ENCODE data around the gene RAX2. TPM values are rescaled to one million over a fixed set of nuclear protein-coding genes. Genes with fewer than 3 reads are reported as not detected.
"Not testable (repeated sequence)": the region's sequence is repeated elsewhere in the genome, so short reads cannot be mapped to it uniquely, and the experiment has no call there.

The RAX2 gene
- total RNA-seq, 1 donor from 2014 or later, result not detected

- Histone ChIP-seq H3K4me3 (no peak overlapping the region), H3K4me1 (peaks cover 31% of the 10 kb centered on the region), H3K27me3 (ENCODE audit: low read depth) (peaks cover 4% of the 10 kb centered on the region), H3K36me3 (no peaks in the 10 kb centered on the region), H3K27ac (peak overlapping the region; percentile 56), H3K9me3 (no peaks in the 10 kb centered on the region)
- no peak for TF ChIP-seq CTCF (IDR thresholded peaks at IDR 0.05)
- intact Hi-C loops (cut with DNase I), result no loop called here
- no peak for ATAC-seq
- DNase-seq, result no peak
Measured at GRCh38 chr19:3817761-3818160, 45.7 kb upstream of the RAX2 start.

- no peaks in the 10 kb centered on the region for H3K27me3 ChIP-seq (ENCODE audit: low read depth)
- no peak for DNase-seq
- H3K36me3 ChIP-seq, result no peaks in the 10 kb centered on the region
- no peak overlapping the region for H3K4me3 ChIP-seq
- H3K9me3 ChIP-seq, result no peaks in the 10 kb centered on the region
- H3K4me1 ChIP-seq, result peaks cover 42% of the 10 kb centered on the region
- no peak for ATAC-seq
- intact Hi-C loops (cut with DNase I), result no loop called here
- no peak overlapping the region for H3K27ac ChIP-seq
- no peak for TF ChIP-seq CTCF (IDR thresholded peaks at IDR 0.05)
Measured at GRCh38 chr19:3816566-3817218, 44.7 kb upstream of the RAX2 start.

GRCh38 chr19:3816148-3816547 lies 44.1 kb upstream of the RAX2 start:
- H3K4me1 ChIP-seq, result peaks cover 47% of the 10 kb centered on the region
- DNase-seq; H3K4me3 ChIP-seq; H3K36me3 ChIP-seq; H3K27ac ChIP-seq; intact Hi-C loops (cut with DNase I); ATAC-seq; H3K9me3 ChIP-seq; H3K27me3 ChIP-seq (ENCODE audit: low read depth): not testable (repeated sequence)

- H3K36me3 ChIP-seq, result no peaks in the 10 kb centered on the region
- DNase-seq (no peak), ATAC-seq (no peak)
- TF ChIP-seq CTCF (IDR thresholded peaks at IDR 0.05), result no peak
- peaks cover 3% of the 10 kb centered on the region for H3K27me3 ChIP-seq (ENCODE audit: low read depth)
- intact Hi-C loops (cut with DNase I), result no loop called here
- no peak overlapping the region for H3K4me3 ChIP-seq
- H3K9me3 ChIP-seq, result no peaks in the 10 kb centered on the region
- H3K27ac ChIP-seq, result peak overlapping the region; percentile 31
- peaks cover 49% of the 10 kb centered on the region for H3K4me1 ChIP-seq
Measured at GRCh38 chr19:3814648-3815047, 42.6 kb upstream of the RAX2 start.

GRCh38 chr19:3813473-3814392 lies 41.7 kb upstream of the RAX2 start:
- intact Hi-C loops (cut with DNase I), result no loop called here
- H3K36me3 ChIP-seq, result no peaks in the 10 kb centered on the region
- TF ChIP-seq CTCF (IDR thresholded peaks at IDR 0.05), result no peak
- no peak overlapping the region for H3K4me3 ChIP-seq
- H3K9me3 ChIP-seq, result no peaks in the 10 kb centered on the region
- peaks cover 44% of the 10 kb centered on the region for H3K4me1 ChIP-seq
- peaks cover 3% of the 10 kb centered on the region for H3K27me3 ChIP-seq (ENCODE audit: low read depth)
- DNase-seq, result no peak
- peak overlapping the region; percentile 79 for H3K27ac ChIP-seq
- no peak for ATAC-seq

All from lower lobe of right lung (tissue), 2 donors.